GM12892 (cell line): Measurements from ENCODE around the gene MEIOB.

Source experiments
- POLR2A ChIP-seq: IDR thresholded peaks from 2 replicates; pipeline ENCODE4 v1.6.1; 2011; ENCODE audit warnings: low read depth, low read length, control low read depth
- POLR2AphosphoS5 ChIP-seq: IDR thresholded peaks from 2 replicates; pipeline ENCODE4 v1.6.1; 2011; ENCODE audit warnings: low read depth, low read length, control low read depth
- TAF1 ChIP-seq: IDR thresholded peaks from 2 replicates; pipeline ENCODE4 v1.6.1; 2011; ENCODE audit warnings: low read depth, mild to moderate bottlenecking, control low read depth, low read length, borderline replicate concordance

DNA sequence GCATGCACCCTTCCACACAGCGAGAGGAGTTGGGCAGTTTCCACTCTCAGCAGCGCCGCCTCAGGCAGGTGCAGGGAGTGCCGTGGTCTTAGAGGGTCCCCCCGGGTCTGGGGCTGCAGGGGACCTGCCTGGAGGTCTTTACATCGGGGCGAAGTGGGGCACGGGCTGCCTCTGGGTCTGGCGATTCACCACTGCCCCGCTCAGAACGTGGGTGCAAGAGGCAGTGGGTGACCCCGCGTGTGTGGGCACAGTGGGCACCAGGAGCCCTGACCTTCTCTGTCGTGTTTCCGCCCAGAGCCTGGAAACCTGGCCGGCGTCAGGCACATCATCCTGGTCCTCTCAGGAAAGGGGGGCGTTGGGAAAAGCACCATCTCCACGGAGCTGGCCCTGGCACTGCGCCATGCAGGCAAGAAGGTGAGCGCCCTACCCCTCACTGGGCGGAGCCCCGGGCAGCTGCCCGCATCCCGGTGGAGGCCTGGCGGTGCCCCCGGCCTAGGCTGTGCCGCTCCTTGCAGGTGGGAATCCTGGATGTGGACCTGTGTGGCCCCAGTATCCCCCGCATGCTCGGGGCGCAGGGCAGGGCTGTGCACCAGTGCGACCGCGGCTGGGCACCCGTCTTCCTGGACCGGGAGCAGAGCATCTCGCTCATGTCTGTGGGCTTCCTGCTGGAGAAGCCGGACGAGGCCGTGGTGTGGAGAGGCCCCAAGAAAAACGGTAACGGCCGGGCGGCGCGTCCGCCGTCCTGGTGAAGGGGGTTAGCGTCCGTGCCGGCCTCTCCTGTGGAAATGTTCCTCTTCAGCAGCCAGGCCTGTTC, 85.5 kb downstream of the MEIOB start:
- TF ChIP-seq POLR2AphosphoS5: no peak
- TF ChIP-seq POLR2A: no peak
- no peak for TF ChIP-seq TAF1
